Tibial nerve (tissue), 3 donors: ENCODE data around the gene PPY.

ENCODE experiments used
- POLR2A ChIP-seq, 2 donors: fragments of 450-650 bp; IDR thresholded peaks; one replicate each; pipeline ENCODE4 v1.6.1; 2017; ENCODE audit warnings: antibody characterized with exemption in 2 of 2, mild to moderate bottlenecking in 2 of 2, moderate library complexity in 2 of 2
- TF ChIP-seq, protein P1 (sequence below), 5 experiments: fragments of 200-600 bp in 3 of 5; fragments of 450-650 bp in 2 of 5; sonication (generic) in 3 of 5; IDR thresholded peaks; one replicate each; pipeline ENCODE4 v1.5.1; 2016 to 2019; ENCODE audit warnings: antibody characterized with exemption in 5 of 5, mild to moderate bottlenecking in 3 of 5, moderate library complexity in 2 of 5

DNA sequence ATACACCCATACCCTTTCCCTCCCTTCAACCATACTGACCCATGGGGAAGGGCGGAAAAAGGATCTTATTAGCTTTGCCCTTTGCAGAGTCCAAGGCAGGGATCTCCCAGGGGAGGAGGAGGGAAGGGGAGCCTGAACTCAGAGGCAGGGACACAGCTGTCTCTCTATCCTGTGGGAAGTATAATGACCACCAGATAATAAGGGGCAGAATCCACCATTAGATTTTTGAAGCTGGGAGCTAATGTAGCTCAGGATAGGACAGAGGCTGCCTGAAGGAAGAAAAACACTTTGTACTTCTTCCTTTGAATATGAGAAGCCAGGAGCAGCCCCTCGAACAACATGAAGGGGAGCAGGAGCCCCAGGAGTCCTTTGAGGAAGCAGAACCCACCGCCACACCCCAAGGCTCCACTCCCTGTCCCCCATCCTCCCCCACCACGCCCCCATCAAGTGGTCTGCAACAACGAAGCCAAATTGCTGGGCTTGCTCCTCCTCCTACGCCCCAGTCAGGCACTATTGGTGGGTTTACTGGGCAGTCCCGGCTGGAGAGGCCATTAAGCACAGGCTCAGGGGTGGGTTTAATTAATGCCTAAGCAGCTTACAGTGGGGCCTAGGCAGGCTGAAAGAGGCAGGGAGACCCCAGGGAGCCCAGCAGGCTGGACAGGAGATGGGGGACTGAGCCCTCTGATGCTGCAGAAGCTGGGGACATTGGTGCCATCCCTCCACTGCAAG, 40.3 kb downstream of the PPY start:
- no peak for TF ChIP-seq POLR2A (IDR thresholded peaks at IDR 0.05)
- TF ChIP-seq, protein P1, sequence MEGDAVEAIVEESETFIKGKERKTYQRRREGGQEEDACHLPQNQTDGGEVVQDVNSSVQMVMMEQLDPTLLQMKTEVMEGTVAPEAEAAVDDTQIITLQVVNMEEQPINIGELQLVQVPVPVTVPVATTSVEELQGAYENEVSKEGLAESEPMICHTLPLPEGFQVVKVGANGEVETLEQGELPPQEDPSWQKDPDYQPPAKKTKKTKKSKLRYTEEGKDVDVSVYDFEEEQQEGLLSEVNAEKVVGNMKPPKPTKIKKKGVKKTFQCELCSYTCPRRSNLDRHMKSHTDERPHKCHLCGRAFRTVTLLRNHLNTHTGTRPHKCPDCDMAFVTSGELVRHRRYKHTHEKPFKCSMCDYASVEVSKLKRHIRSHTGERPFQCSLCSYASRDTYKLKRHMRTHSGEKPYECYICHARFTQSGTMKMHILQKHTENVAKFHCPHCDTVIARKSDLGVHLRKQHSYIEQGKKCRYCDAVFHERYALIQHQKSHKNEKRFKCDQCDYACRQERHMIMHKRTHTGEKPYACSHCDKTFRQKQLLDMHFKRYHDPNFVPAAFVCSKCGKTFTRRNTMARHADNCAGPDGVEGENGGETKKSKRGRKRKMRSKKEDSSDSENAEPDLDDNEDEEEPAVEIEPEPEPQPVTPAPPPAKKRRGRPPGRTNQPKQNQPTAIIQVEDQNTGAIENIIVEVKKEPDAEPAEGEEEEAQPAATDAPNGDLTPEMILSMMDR (IDR thresholded peaks at IDR 0.05) = no peak
